K562 (cell line): ENCODE measurements around the gene C2orf81. TPM values are rescaled to one million over a fixed set of nuclear protein-coding genes. Genes with fewer than 3 reads are reported as not detected.

ENCODE experiments used
- AFF1 ChIP-seq, 2 experiments: fragments of 450-650 bp; IDR thresholded peaks; 2 replicates each; pipeline ENCODE4 v1.6.1; 2018; ENCODE audit warnings: mild to moderate bottlenecking in 2 of 2, low read depth in 1 of 2; ENCODE audit not compliant: partially characterized antibody in 2 of 2
- ETS1 ChIP-seq: conservative IDR thresholded peaks from 2 replicates; pipeline ENCODE4 v1.6.1; 2011; ENCODE audit warnings: low read depth, mild to moderate bottlenecking, low read length; ENCODE audit not compliant: control insufficient read depth
- RBM34 ChIP-seq: fragments of 200-400 bp; formaldehyde crosslinking; IDR thresholded peaks from 2 replicates; pipeline ENCODE4 v1.6.1; 2018; ENCODE audit warnings: low read length, borderline replicate concordance; ENCODE audit not compliant: insufficient read depth
- TBL1XR1 ChIP-seq, 2 experiments: IDR thresholded peaks; 2 replicates each; pipeline ENCODE4 v1.6.1; 2012; ENCODE audit warnings: improper control_type of control experiment in 2 of 2, low read length in 2 of 2, mild to moderate bottlenecking in 1 of 2
- ZFP1 ChIP-seq: fragments of 450-650 bp; formaldehyde crosslinking; IDR thresholded peaks from 2 replicates; pipeline ENCODE4 v1.4.0; 2020; ENCODE audit warnings: mild to moderate bottlenecking, mixed read lengths
- ZNF133 ChIP-seq: fragments of 250-450 bp; sonication (Bioruptor Pico); IDR thresholded peaks from 2 replicates; pipeline ENCODE4 v1.4.0; 2020; ENCODE audit warnings: mild to moderate bottlenecking
- ZNF512 ChIP-seq: IDR thresholded peaks from 2 replicates; pipeline ENCODE4 v1.6.1; 2016; ENCODE audit warnings: missing genetic modification characterization, missing compliant biosample characterization
- polyA plus RNA-seq, 8 experiments: library from polyadenylated mRNA; depleted of rRNA in 4 of 8; stranded (reverse) in 5 of 8; unstranded in 3 of 8; fragments of >200 nt; fragmentation: Nextera tagmentation in 2 of 8; fragmentation: Illumina TruSeq in 1 of 8; extraction: Ambion mirVana in 2 of 8; extraction: Trizol in 1 of 8; gene quantifications; 2 replicates each; pipeline versions ENCODE4 v1.2.1 to v1.2.3, GENCODE V29; 2011 to 2014; ENCODE audit warnings: inconsistent platforms in 1 of 8, missing spikeins in 1 of 8
- total RNA-seq, 7 experiments: library from RNA; depleted of rRNA in 6 of 7; stranded (reverse); fragments of >200 nt in 6 of 7; fragmentation: Illumina TruSeq in 2 of 7; extraction: Trizol in 2 of 7; gene quantifications; 2 replicates each; pipeline versions ENCODE4 v1.2.1 to v1.2.3, GENCODE V29; 2011 to 2021; ENCODE audit warnings: low replicate concordance in 1 of 7

The C2orf81 gene
- total and polyA plus RNA-seq, 9 of the 15 experiments (the other 6 are each of a cell fraction or from before 2014, with no cell fraction given): 0.06 TPM; not detected in 8

GRCh38 chr2:74441170-74441689 lies 19.8 kb upstream of the C2orf81 start (continued):
- TF ChIP-seq AFF1 (IDR thresholded peaks at IDR 0.05; ENCODE audit: low read depth in 1 of 2, partially characterized antibody in 2 of 2) (no peak), ETS1 (no peak), RBM34 (no peak), ZFP1 (CRISPR knock-in tag) (no peak), ZNF133 (no peak), TBL1XR1 (IDR thresholded peaks at IDR 0.05; ENCODE audit: low read length in 2 of 2) (no peak), ZNF512 (tag) (no peak)
